ENCODE data around the gene PTPRC.

PTPRC gene

DNA sequence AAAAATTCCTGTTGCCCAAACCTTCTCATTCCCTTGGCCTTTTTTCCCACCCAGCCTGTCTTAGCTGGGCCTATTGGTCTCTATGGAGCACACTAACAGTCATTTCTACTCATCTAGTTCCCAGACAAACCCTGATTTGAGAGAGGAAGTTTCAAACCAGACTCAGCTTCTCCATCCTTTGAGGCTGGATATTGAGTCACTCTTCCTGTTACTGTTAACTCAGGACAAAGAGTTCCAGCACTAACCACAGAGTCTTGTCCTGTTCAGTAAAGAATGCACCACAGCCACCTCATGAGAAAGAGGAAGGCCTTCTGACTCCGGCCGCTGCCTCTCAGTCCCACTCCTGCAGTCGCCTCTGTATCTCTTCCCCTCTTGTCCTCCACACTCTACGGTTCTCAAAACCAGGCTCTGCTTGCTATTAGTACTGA, 137.8 kb downstream of the PTPRC start:
- no peaks in the 10 kb centered on the region for H3K9me3 ChIP-seq (ENCODE audit: control extremely low read depth in 1 of 5, control insufficient read depth in 4 of 5, insufficient read depth in 2 of 5, low read depth in 1 of 5, low read length in 4 of 5)
- no peaks in the 10 kb centered on the region for H3K36me3 ChIP-seq (ENCODE audit: control insufficient read depth in 4 of 4, insufficient read depth in 4 of 4, low read length in 3 of 4)
- 0% methylated on average over 4 of the region's 4 CpGs for WGBS (ENCODE audit: insufficient coverage)
- H3K4me1 ChIP-seq (ENCODE audit: control extremely low read depth in 1 of 4, control insufficient read depth in 4 of 4, insufficient read depth in 4 of 4, low read length in 3 of 4) = peaks cover 36 to 63% (median 47%) of the 10 kb centered on the region in 4 experiments
- H3K27me3 ChIP-seq (replicated peaks in 2 of 5; ENCODE audit: control insufficient read depth in 4 of 5, insufficient read depth in 5 of 5, low read length in 4 of 5) = no peaks in the 10 kb centered on the region
- peak overlapping the region; percentile 40 to 65 for H3K27ac ChIP-seq (ENCODE audit: insufficient read depth in 1 of 2, low read depth in 1 of 2, low read length in 2 of 2, poor library complexity in 1 of 2, severe bottlenecking in 2 of 2)
- POLR2A ChIA-PET = interaction anchor here (0.9 kb wide), 1 partner anchor 12 kb away, joined by 6 read pairs; no protein-coding TSS in a partner anchor
- CTCF ChIA-PET = interaction anchor here (0.7 to 2.5 kb wide), 3 partner anchors 12 to 775 kb away, joined by 3 to 21 read pairs (median 3); no protein-coding TSS in a partner anchor
- no peak overlapping the region for H3K4me3 ChIP-seq (ENCODE audit: control insufficient read depth in 1 of 7, extremely low read depth in 1 of 7, insufficient read depth in 4 of 7, low read depth in 2 of 7, low read length in 6 of 7)
- peak; percentile 71 to 93 (median 85) for DNase-seq

- Histone ChIP-seq H3K27ac (ENCODE audit: insufficient read depth in 1 of 2, low read depth in 1 of 2, low read length in 2 of 2, poor library complexity in 1 of 2, severe bottlenecking in 2 of 2) (no peak overlapping the region), H3K9me3 (ENCODE audit: control extremely low read depth in 1 of 5, control insufficient read depth in 4 of 5, insufficient read depth in 2 of 5, low read depth in 1 of 5, low read length in 4 of 5) (no peaks in the 10 kb centered on the region), H3K27me3 (replicated peaks in 2 of 5; ENCODE audit: control insufficient read depth in 4 of 5, insufficient read depth in 5 of 5, low read length in 4 of 5) (no peaks in the 10 kb centered on the region), H3K4me3 (ENCODE audit: control insufficient read depth in 1 of 7, extremely low read depth in 1 of 7, insufficient read depth in 4 of 7, low read depth in 2 of 7, low read length in 6 of 7) (no peak overlapping the region), H3K4me1 (ENCODE audit: control extremely low read depth in 1 of 4, control insufficient read depth in 4 of 4, insufficient read depth in 4 of 4, low read length in 3 of 4) (peaks cover 32 to 52% (median 41%) of the 10 kb centered on the region in 4 experiments), H3K36me3 (ENCODE audit: control insufficient read depth in 4 of 4, insufficient read depth in 4 of 4, low read length in 3 of 4) (no peaks in the 10 kb centered on the region)
- 89% methylated on average over 4 of the region's 4 CpGs for WGBS (ENCODE audit: insufficient coverage)
- DNase-seq = peak in 1 of 3 donors; percentile 36
- POLR2A ChIA-PET = interaction anchor here (0.9 kb wide), 1 partner anchor 19 kb away, joined by 3 read pairs; no protein-coding TSS in a partner anchor
- CTCF ChIA-PET = interaction anchor here (0.9 kb wide), 1 partner anchor 1476 kb away, joined by 3 read pairs; no protein-coding TSS in a partner anchor
These were observed 139.2 kb downstream of the PTPRC start for GRCh38 chr1:198778049-198778448.

DNA sequence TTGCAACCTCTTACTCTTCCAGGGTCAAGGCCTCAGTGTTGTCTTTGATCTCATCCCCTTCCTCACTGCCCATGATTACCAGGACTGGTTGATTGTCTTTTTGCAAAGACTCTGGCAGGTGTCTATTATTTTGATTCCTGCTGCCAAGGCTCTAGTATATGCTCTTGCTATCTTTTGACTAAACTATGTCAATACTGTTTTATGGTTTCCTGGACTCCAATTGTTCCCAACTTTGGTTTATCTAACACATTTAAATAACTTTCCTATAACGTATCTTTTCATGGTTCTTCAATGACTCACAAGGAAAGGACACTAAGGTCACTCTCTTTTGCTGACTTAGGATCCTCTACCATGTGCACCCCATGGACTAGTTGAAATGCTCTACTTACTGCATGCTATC, 141.5 kb downstream of the PTPRC start:
- ChIA-PET POLR2A (no interaction called here), CTCF (interaction anchor here (1.2 kb wide), 1 partner anchor 10 kb away, joined by 3 read pairs; no protein-coding TSS in a partner anchor)
- DNase-seq = no peak
- H3K4me3 ChIP-seq (ENCODE audit: control insufficient read depth in 1 of 7, extremely low read depth in 1 of 7, insufficient read depth in 4 of 7, low read depth in 2 of 7, low read length in 6 of 7) = no peak overlapping the region
- 100% methylated on average over 1 of the region's 1 CpG for WGBS (ENCODE audit: insufficient coverage)
- no peaks in the 10 kb centered on the region for H3K36me3 ChIP-seq (ENCODE audit: control insufficient read depth in 4 of 4, insufficient read depth in 4 of 4, low read length in 3 of 4)
- no peaks in the 10 kb centered on the region for H3K27me3 ChIP-seq (replicated peaks in 2 of 5; ENCODE audit: control insufficient read depth in 4 of 5, insufficient read depth in 5 of 5, low read length in 4 of 5)
- H3K4me1 ChIP-seq (ENCODE audit: control extremely low read depth in 1 of 4, control insufficient read depth in 4 of 4, insufficient read depth in 4 of 4, low read length in 3 of 4) = peaks cover 19 to 38% (median 28%) of the 10 kb centered on the region in 4 experiments
- H3K9me3 ChIP-seq (ENCODE audit: control extremely low read depth in 1 of 5, control insufficient read depth in 4 of 5, insufficient read depth in 2 of 5, low read depth in 1 of 5, low read length in 4 of 5) = no peaks in the 10 kb centered on the region
- no peak overlapping the region for H3K27ac ChIP-seq (ENCODE audit: insufficient read depth in 1 of 2, low read depth in 1 of 2, low read length in 2 of 2, poor library complexity in 1 of 2, severe bottlenecking in 2 of 2)

DNA sequence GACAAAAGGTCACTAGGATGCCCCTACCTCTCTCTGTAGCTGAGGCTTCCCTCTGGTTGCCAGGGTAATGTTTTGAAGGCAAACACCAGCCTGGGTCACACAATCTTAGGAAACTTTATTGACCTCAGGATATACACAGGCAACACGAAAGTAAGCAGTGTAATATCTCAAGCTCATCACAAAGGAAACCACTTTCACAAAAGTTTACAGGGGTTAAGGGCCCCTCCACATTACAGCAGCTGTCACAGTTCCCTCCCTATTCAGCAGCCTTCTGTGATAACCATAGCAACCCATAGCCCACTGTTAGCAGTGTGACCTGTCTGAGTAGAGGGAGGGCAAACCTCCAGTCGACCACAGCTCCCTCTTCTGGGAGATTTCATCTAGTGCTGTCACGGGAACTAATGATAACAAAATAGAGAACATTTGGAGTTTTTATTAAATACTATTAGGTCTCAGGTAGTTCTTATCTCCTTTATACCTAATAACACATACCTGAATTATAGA, 149.8 kb downstream of the PTPRC start:
- ChIA-PET POLR2A (interaction anchor here (0.7 to 1.3 kb wide), 2 partner anchors 12 to 650 kb away, joined by 3 to 6 read pairs; no protein-coding TSS in a partner anchor), CTCF (interaction anchor here (0.7 to 3.8 kb wide), 12 partner anchors 11 to 763 kb away, joined by 3 to 21 read pairs (median 4); no protein-coding TSS in a partner anchor)
- peak; percentile 83 to 98 (median 96) for DNase-seq
- no peaks in the 10 kb centered on the region for H3K36me3 ChIP-seq (ENCODE audit: control insufficient read depth in 4 of 4, insufficient read depth in 4 of 4, low read length in 3 of 4)
- peaks cover 11 to 35% (median 16%) of the 10 kb centered on the region in 4 experiments for H3K4me1 ChIP-seq (ENCODE audit: control extremely low read depth in 1 of 4, control insufficient read depth in 4 of 4, insufficient read depth in 4 of 4, low read length in 3 of 4)
- no CpG with 5 or more reads among the region's 3 CpGs for WGBS (ENCODE audit: insufficient coverage)
- H3K4me3 ChIP-seq (ENCODE audit: control insufficient read depth in 1 of 7, extremely low read depth in 1 of 7, insufficient read depth in 4 of 7, low read depth in 2 of 7, low read length in 6 of 7) = peak overlapping the region in 2 of 7 experiments; percentile 1 to 14
- H3K27me3 ChIP-seq (replicated peaks in 2 of 5; ENCODE audit: control insufficient read depth in 4 of 5, insufficient read depth in 5 of 5, low read length in 4 of 5) = no peaks in the 10 kb centered on the region
- H3K9me3 ChIP-seq (ENCODE audit: control extremely low read depth in 1 of 5, control insufficient read depth in 4 of 5, insufficient read depth in 2 of 5, low read depth in 1 of 5, low read length in 4 of 5) = peaks cover 0 to 2% (median 0%) of the 10 kb centered on the region in 5 experiments
- H3K27ac ChIP-seq (ENCODE audit: insufficient read depth in 1 of 2, low read depth in 1 of 2, low read length in 2 of 2, poor library complexity in 1 of 2, severe bottlenecking in 2 of 2) = peak overlapping the region; percentile 61 to 89

DNA sequence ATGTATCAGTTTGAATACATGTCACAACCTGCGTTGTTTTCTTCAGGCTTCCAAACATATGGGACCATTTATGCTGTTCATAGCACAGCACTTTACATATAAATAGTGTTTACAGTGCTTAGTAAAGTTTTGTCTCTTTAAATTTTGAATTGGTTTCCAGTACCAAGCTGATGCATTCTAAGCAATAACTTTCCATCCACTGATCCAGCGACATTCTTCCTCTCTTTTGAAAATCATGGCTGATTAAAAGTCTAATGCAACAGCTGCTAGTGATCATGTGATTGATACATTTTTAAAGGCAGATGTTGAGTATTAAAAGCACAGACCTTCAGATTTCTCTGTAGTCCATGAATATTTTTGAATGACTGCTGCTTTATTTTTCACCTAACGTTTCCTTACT, 154.9 kb downstream of the PTPRC start:
- Histone ChIP-seq H3K9me3 (ENCODE audit: control extremely low read depth in 1 of 5, control insufficient read depth in 4 of 5, insufficient read depth in 2 of 5, low read depth in 1 of 5, low read length in 4 of 5) (peaks cover 6 to 32% (median 17%) of the 10 kb centered on the region in 5 experiments), H3K36me3 (ENCODE audit: control insufficient read depth in 4 of 4, insufficient read depth in 4 of 4, low read length in 3 of 4) (no peaks in the 10 kb centered on the region), H3K27ac (ENCODE audit: insufficient read depth in 1 of 2, low read depth in 1 of 2, low read length in 2 of 2, poor library complexity in 1 of 2, severe bottlenecking in 2 of 2) (no peak overlapping the region), H3K4me3 (ENCODE audit: control insufficient read depth in 1 of 7, extremely low read depth in 1 of 7, insufficient read depth in 4 of 7, low read depth in 2 of 7, low read length in 6 of 7) (no peak overlapping the region), H3K27me3 (replicated peaks in 2 of 5; ENCODE audit: control insufficient read depth in 4 of 5, insufficient read depth in 5 of 5, low read length in 4 of 5) (no peaks in the 10 kb centered on the region), H3K4me1 (ENCODE audit: control extremely low read depth in 1 of 4, control insufficient read depth in 4 of 4, insufficient read depth in 4 of 4, low read length in 3 of 4) (peaks cover 6 to 18% (median 13%) of the 10 kb centered on the region in 4 experiments)
- no peak for DNase-seq
- ChIA-PET CTCF (no interaction called here), POLR2A (no interaction called here)
- WGBS (ENCODE audit: insufficient coverage) = no CpG with 5 or more reads among the region's 3 CpGs

- no peak overlapping the region for H3K4me3 ChIP-seq (ENCODE audit: control insufficient read depth in 1 of 7, extremely low read depth in 1 of 7, insufficient read depth in 4 of 7, low read depth in 2 of 7, low read length in 6 of 7)
- no peak for DNase-seq
- peaks cover 0 to 11% (median 7%) of the 10 kb centered on the region in 4 experiments for H3K4me1 ChIP-seq (ENCODE audit: control extremely low read depth in 1 of 4, control insufficient read depth in 4 of 4, insufficient read depth in 4 of 4, low read length in 3 of 4)
- ChIA-PET POLR2A (no interaction called here), CTCF (interaction anchor here (1.2 kb wide), 1 partner anchor 53 kb away, joined by 3 read pairs; no protein-coding TSS in a partner anchor)
- H3K36me3 ChIP-seq (ENCODE audit: control insufficient read depth in 4 of 4, insufficient read depth in 4 of 4, low read length in 3 of 4) = no peaks in the 10 kb centered on the region
- H3K27me3 ChIP-seq (replicated peaks in 2 of 5; ENCODE audit: control insufficient read depth in 4 of 5, insufficient read depth in 5 of 5, low read length in 4 of 5) = no peaks in the 10 kb centered on the region
- H3K27ac ChIP-seq (ENCODE audit: insufficient read depth in 1 of 2, low read depth in 1 of 2, low read length in 2 of 2, poor library complexity in 1 of 2, severe bottlenecking in 2 of 2) = no peak overlapping the region
- peaks cover 6 to 32% (median 17%) of the 10 kb centered on the region in 5 experiments for H3K9me3 ChIP-seq (ENCODE audit: control extremely low read depth in 1 of 5, control insufficient read depth in 4 of 5, insufficient read depth in 2 of 5, low read depth in 1 of 5, low read length in 4 of 5)
These were observed 155.7 kb downstream of the PTPRC start for GRCh38 chr1:198794498-198794897.

DNA sequence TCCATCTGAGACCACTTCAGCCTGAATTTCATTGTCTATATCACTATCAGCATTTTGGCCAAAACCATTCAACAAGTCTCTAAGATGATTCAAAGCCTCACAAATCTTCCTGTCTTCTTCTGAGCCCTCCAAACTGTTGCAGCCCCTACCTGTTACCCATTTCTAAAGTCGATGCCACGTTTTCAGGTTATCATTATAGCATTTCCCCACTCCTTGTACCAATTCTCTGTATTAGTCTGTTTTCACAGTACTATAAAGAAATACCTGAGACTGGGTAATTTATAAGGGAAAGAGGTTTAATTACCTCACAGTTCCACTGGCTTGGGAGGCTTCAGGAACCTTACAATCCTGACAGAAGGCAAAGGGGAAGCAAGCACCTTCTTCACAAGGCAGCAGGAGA, 158.8 kb downstream of the PTPRC start:
- DNase-seq = no peak
- Histone ChIP-seq H3K9me3 (ENCODE audit: control extremely low read depth in 1 of 5, control insufficient read depth in 4 of 5, insufficient read depth in 2 of 5, low read depth in 1 of 5, low read length in 4 of 5) (peaks cover 3 to 32% (median 17%) of the 10 kb centered on the region in 5 experiments), H3K27ac (ENCODE audit: insufficient read depth in 1 of 2, low read depth in 1 of 2, low read length in 2 of 2, poor library complexity in 1 of 2, severe bottlenecking in 2 of 2) (no peak overlapping the region), H3K4me1 (ENCODE audit: control extremely low read depth in 1 of 4, control insufficient read depth in 4 of 4, insufficient read depth in 4 of 4, low read length in 3 of 4) (no peaks in the 10 kb centered on the region), H3K36me3 (ENCODE audit: control insufficient read depth in 4 of 4, insufficient read depth in 4 of 4, low read length in 3 of 4) (no peaks in the 10 kb centered on the region), H3K4me3 (ENCODE audit: control insufficient read depth in 1 of 7, extremely low read depth in 1 of 7, insufficient read depth in 4 of 7, low read depth in 2 of 7, low read length in 6 of 7) (no peak overlapping the region), H3K27me3 (replicated peaks in 2 of 5; ENCODE audit: control insufficient read depth in 4 of 5, insufficient read depth in 5 of 5, low read length in 4 of 5) (no peaks in the 10 kb centered on the region)
- POLR2A ChIA-PET = no interaction called here
- CTCF ChIA-PET = no interaction called here
- WGBS (ENCODE audit: insufficient coverage) = no CpG with 5 or more reads among the region's 2 CpGs

All from common myeloid progenitor, CD34-positive (primary cell).